Trophoblast cell (in vitro differentiated cells and primary cell): ENCODE data around the gene AGAP1.
A peak's percentile ranks its signal among the peaks of the same experiment; 100 is the strongest.

Experiments used
- DNase-seq, 2 donors: peaks; one replicate each; pipeline ENCODE4 v3.0.0-alpha.2; 2016
- H2AFZ ChIP-seq: 2 replicates; pipeline ENCODE4 v1.6.1; 2013; ENCODE audit warnings: low read length, moderate library complexity, mild to moderate bottlenecking; ENCODE audit not compliant: insufficient read depth, poor library complexity
- H2AK5ac ChIP-seq: 2 replicates; pipeline ENCODE4 v1.6.1; 2013; ENCODE audit warnings: mild to moderate bottlenecking, low read length
- H2BK120ac ChIP-seq: 2 replicates; pipeline ENCODE4 v1.6.1; 2013; ENCODE audit warnings: low read length, mild to moderate bottlenecking, moderate library complexity; ENCODE audit not compliant: insufficient read depth, poor library complexity
- H2BK12ac ChIP-seq: 2 replicates; pipeline ENCODE4 v1.6.1; 2013; ENCODE audit warnings: mild to moderate bottlenecking, low read length, moderate library complexity
- H2BK5ac ChIP-seq: 2 replicates; pipeline ENCODE4 v1.6.1; 2013; ENCODE audit warnings: low read length, low read depth, moderate library complexity, mild to moderate bottlenecking; ENCODE audit not compliant: poor library complexity
- H3K14ac ChIP-seq: 2 replicates; pipeline ENCODE4 v1.6.1; 2013; ENCODE audit warnings: mild to moderate bottlenecking, low read length
- H3K18ac ChIP-seq: 2 replicates; pipeline ENCODE4 v1.6.1; 2013; ENCODE audit warnings: mild to moderate bottlenecking, low read length
- H3K23ac ChIP-seq: 2 replicates; pipeline ENCODE4 v1.6.1; 2013; ENCODE audit warnings: low read length
- H3K27ac ChIP-seq: 2 replicates; pipeline ENCODE4 v1.5.1; 2013; ENCODE audit warnings: low read depth, mild to moderate bottlenecking, inconsistent platforms, low read length, moderate library complexity
- H3K27me3 ChIP-seq: 2 replicates; pipeline ENCODE4 v1.6.1; 2013; ENCODE audit warnings: inconsistent platforms, mild to moderate bottlenecking, low read length, moderate library complexity; ENCODE audit not compliant: insufficient read depth
- H3K36me3 ChIP-seq, 2 experiments: 1 replicate in 1 of 2; 2 replicates in 1 of 2; pipeline ENCODE4 v1.6.1; 2013; ENCODE audit warnings: low read length in 2 of 2, mild to moderate bottlenecking in 2 of 2, moderate library complexity in 1 of 2; ENCODE audit not compliant: insufficient read depth in 2 of 2, control insufficient read depth in 1 of 2
- H3K4ac ChIP-seq: 2 replicates; pipeline ENCODE4 v1.6.1; 2013; ENCODE audit warnings: low read depth, mild to moderate bottlenecking, low read length, moderate library complexity
- H3K4me1 ChIP-seq, 2 experiments: 1 replicate in 1 of 2; 2 replicates in 1 of 2; pipeline ENCODE4 v1.6.1; 2013; ENCODE audit warnings: low read length in 2 of 2, mild to moderate bottlenecking in 2 of 2, moderate library complexity in 1 of 2; ENCODE audit not compliant: insufficient read depth in 2 of 2, control insufficient read depth in 1 of 2
- H3K4me2 ChIP-seq: 2 replicates; pipeline ENCODE4 v1.6.1; 2013; ENCODE audit warnings: inconsistent platforms, mild to moderate bottlenecking, low read length, moderate library complexity
- H3K4me3 ChIP-seq: 2 replicates; pipeline ENCODE4 v1.5.1; 2013; ENCODE audit warnings: mild to moderate bottlenecking, low read depth, low read length, inconsistent platforms
- H3K79me1 ChIP-seq: one replicate; pipeline ENCODE4 v1.6.1; 2013; ENCODE audit warnings: low read length
- H3K79me2 ChIP-seq: 2 replicates; pipeline ENCODE4 v1.6.1; 2013; ENCODE audit warnings: low read length, mild to moderate bottlenecking; ENCODE audit not compliant: control insufficient read depth, insufficient read depth, poor library complexity
- H3K9ac ChIP-seq: 2 replicates; pipeline ENCODE4 v1.6.1; 2013; ENCODE audit warnings: mild to moderate bottlenecking, low read length
- H3K9me3 ChIP-seq: 2 replicates; pipeline ENCODE4 v1.6.1; 2013; ENCODE audit warnings: low read depth, mild to moderate bottlenecking, control low read depth, inconsistent platforms, low read length; ENCODE audit not compliant: insufficient read depth
- H4K12ac ChIP-seq: 2 replicates; pipeline ENCODE4 v1.6.1; 2013; ENCODE audit warnings: low read depth, mild to moderate bottlenecking, low read length, moderate library complexity
- H4K8ac ChIP-seq: 2 replicates; pipeline ENCODE4 v1.6.1; 2013; ENCODE audit warnings: low read depth, mild to moderate bottlenecking, low read length, moderate library complexity
- H4K91ac ChIP-seq: one replicate; pipeline ENCODE4 v1.6.1; 2013; ENCODE audit warnings: low read depth, mild to moderate bottlenecking, low read length, moderate library complexity
- WGBS: extraction: QIAGEN DNeasy Blood & Tissue Kit; methylation state at CpG from one replicate; pipeline ENCODE4 v1.1.7; 2013; ENCODE audit warnings: missing lambda C conversion rate; ENCODE audit not compliant: insufficient read length, insufficient coverage; ENCODE audit errors: extremely low coverage; 5-methylcytosine and 5-hydroxymethylcytosine counted together

The AGAP1 gene

GRCh38 chr2:235765181-235765820 lies 271.5 kb downstream of the AGAP1 start:
- H3K14ac ChIP-seq: no peak overlapping the region
- no peak overlapping the region for H3K4me2 ChIP-seq
- H3K4ac ChIP-seq: no peak overlapping the region
- no peaks in the 10 kb centered on the region for H3K79me1 ChIP-seq
- no peak overlapping the region for H4K91ac ChIP-seq
- no peak overlapping the region for H4K8ac ChIP-seq
- no CpG with 5 or more reads among the region's 30 CpGs for WGBS
- H3K18ac ChIP-seq: no peak overlapping the region
- H3K9me3 ChIP-seq: no peaks in the 10 kb centered on the region
- no peak overlapping the region for H3K23ac ChIP-seq
- H3K36me3 ChIP-seq: peaks cover 2 to 5% of the 10 kb centered on the region in 2 experiments
- H2BK12ac ChIP-seq: no peak overlapping the region
- no peaks in the 10 kb centered on the region for H3K27me3 ChIP-seq
- no peak overlapping the region for H2AK5ac ChIP-seq
- no peak overlapping the region for H4K12ac ChIP-seq
- H3K4me1 ChIP-seq: no peaks in the 10 kb centered on the region
- H3K79me2 ChIP-seq: no peaks in the 10 kb centered on the region
- no peak overlapping the region for H2BK120ac ChIP-seq
- H2AFZ ChIP-seq: no peak overlapping the region
- H2BK5ac ChIP-seq: no peak overlapping the region
- H3K4me3 ChIP-seq: no peak overlapping the region
- H3K9ac ChIP-seq: no peak overlapping the region
- no peak overlapping the region for H3K27ac ChIP-seq
- DNase-seq: peak in 1 of 2 donors; percentile 27

- Histone ChIP-seq H2AK5ac (no peak overlapping the region), H3K79me1 (no peaks in the 10 kb centered on the region), H4K12ac (no peak overlapping the region), H3K27ac (no peak overlapping the region), H2AFZ (no peak overlapping the region), H3K36me3 (peaks cover 2 to 5% of the 10 kb centered on the region in 2 experiments), H2BK120ac (no peak overlapping the region), H3K14ac (no peak overlapping the region), H2BK5ac (no peak overlapping the region), H3K9me3 (no peaks in the 10 kb centered on the region), H4K91ac (no peak overlapping the region), H3K4me3 (no peak overlapping the region), H3K4ac (no peak overlapping the region), H3K27me3 (no peaks in the 10 kb centered on the region), H3K4me2 (no peak overlapping the region), H4K8ac (no peak overlapping the region), H3K79me2 (no peaks in the 10 kb centered on the region), H3K18ac (no peak overlapping the region), H3K23ac (no peak overlapping the region), H2BK12ac (no peak overlapping the region), H3K9ac (no peak overlapping the region), H3K4me1 (no peaks in the 10 kb centered on the region)
- DNase-seq: peak; percentile 62 to 96
- no CpG with 5 or more reads among the region's 7 CpGs for WGBS
Measured at GRCh38 chr2:235766278-235766677, 272.4 kb downstream of the AGAP1 start.

- no peak overlapping the region for H2BK5ac ChIP-seq
Measured at GRCh38 chr2:235768606-235769005, 274.8 kb downstream of the AGAP1 start.

GRCh38 chr2:235769046-235769445 lies 275.2 kb downstream of the AGAP1 start:
- Histone ChIP-seq H3K4ac (no peak overlapping the region), H3K27me3 (no peaks in the 10 kb centered on the region), H4K91ac (no peak overlapping the region), H3K27ac (no peak overlapping the region), H3K14ac (no peak overlapping the region), H3K18ac (no peak overlapping the region), H3K9ac (no peak overlapping the region), H3K4me2 (no peak overlapping the region), H3K23ac (no peak overlapping the region), H2AFZ (no peak overlapping the region), H3K9me3 (no peaks in the 10 kb centered on the region), H2BK5ac (no peak overlapping the region), H2BK120ac (no peak overlapping the region), H3K79me2 (no peaks in the 10 kb centered on the region), H4K12ac (no peak overlapping the region), H3K4me3 (no peak overlapping the region), H2AK5ac (no peak overlapping the region), H3K4me1 (no peaks in the 10 kb centered on the region), H2BK12ac (no peak overlapping the region), H4K8ac (no peak overlapping the region), H3K79me1 (no peaks in the 10 kb centered on the region), H3K36me3 (peaks cover 0 to 1% of the 10 kb centered on the region in 2 experiments)
- WGBS: no CpG with 5 or more reads among the region's 7 CpGs
- DNase-seq: no peak

More at GRCh38 chr2:235768606-235769005, 274.8 kb downstream of the AGAP1 start:
- H3K9ac ChIP-seq: no peak overlapping the region
- no peaks in the 10 kb centered on the region for H3K4me1 ChIP-seq
- no peak for DNase-seq
- no peak overlapping the region for H3K27ac ChIP-seq
- no peak overlapping the region for H3K4ac ChIP-seq
- H4K91ac ChIP-seq: no peak overlapping the region
- H2BK12ac ChIP-seq: no peak overlapping the region
- no CpG with 5 or more reads among the region's 13 CpGs for WGBS
- H3K23ac ChIP-seq: no peak overlapping the region
- no peaks in the 10 kb centered on the region for H3K27me3 ChIP-seq
- H3K4me2 ChIP-seq: no peak overlapping the region
- no peak overlapping the region for H3K14ac ChIP-seq
- no peak overlapping the region for H2AK5ac ChIP-seq
- no peak overlapping the region for H4K8ac ChIP-seq
- H4K12ac ChIP-seq: no peak overlapping the region
- H3K9me3 ChIP-seq: no peaks in the 10 kb centered on the region
- no peak overlapping the region for H2BK120ac ChIP-seq
- H3K79me1 ChIP-seq: no peaks in the 10 kb centered on the region
- H3K36me3 ChIP-seq: peaks cover 0 to 5% of the 10 kb centered on the region in 2 experiments
- no peak overlapping the region for H3K4me3 ChIP-seq
- no peak overlapping the region for H2AFZ ChIP-seq
- no peak overlapping the region for H3K18ac ChIP-seq
- H3K79me2 ChIP-seq: no peaks in the 10 kb centered on the region
